ENCODE results near the gene PNO1.
"Not testable (repeated sequence)": the region's sequence is repeated elsewhere in the genome, so short reads cannot be mapped to it uniquely, and the experiment has no call there.

The PNO1 gene

GRCh38 chr2:68172990-68173700, 15.5 kb downstream of the PNO1 start:
- no peaks in the 10 kb centered on the region for H3K27me3 ChIP-seq (replicated peaks)
- H3K4me3 ChIP-seq (ENCODE audit: low read depth, low read length) = no peak overlapping the region
- no peak for DNase-seq
- no peak for TF ChIP-seq CTCF (IDR thresholded peaks at IDR 0.05; ENCODE audit: low read depth, low read length, missing control alignments)
- in situ Hi-C loops (cut with HindIII; ENCODE audit: low pct_ligation_motif_present, low sequenced_read_pairs) = no loop called here
- peaks cover 22% of the 10 kb centered on the region for H3K36me3 ChIP-seq (replicated peaks)
- H3K27ac ChIP-seq = no peak overlapping the region

- H3K4me3 ChIP-seq (ENCODE audit: low read depth, low read length); DNase-seq; in situ Hi-C loops (cut with HindIII; ENCODE audit: low pct_ligation_motif_present, low sequenced_read_pairs); H3K27ac ChIP-seq; H3K27me3 ChIP-seq (replicated peaks): not testable (repeated sequence)
- H3K36me3 ChIP-seq (replicated peaks) = peaks cover 26% of the 10 kb centered on the region
Measured at GRCh38 chr2:68175210-68175609, 17.5 kb downstream of the PNO1 start.

GRCh38 chr2:68176657-68177056, 19.0 kb downstream of the PNO1 start:
- no peak overlapping the region for H3K27ac ChIP-seq
- in situ Hi-C loops (cut with HindIII; ENCODE audit: low pct_ligation_motif_present, low sequenced_read_pairs) = no loop called here
- no peak for DNase-seq
- no peak overlapping the region for H3K4me3 ChIP-seq (ENCODE audit: low read depth, low read length)
- peaks cover 23% of the 10 kb centered on the region for H3K36me3 ChIP-seq (replicated peaks)
- TF ChIP-seq CTCF (IDR thresholded peaks at IDR 0.05; ENCODE audit: low read depth, low read length, missing control alignments) = no peak
- H3K27me3 ChIP-seq (replicated peaks) = no peaks in the 10 kb centered on the region

GRCh38 chr2:68177541-68177940, 19.9 kb downstream of the PNO1 start:
- Histone ChIP-seq H3K27ac (no peak overlapping the region), H3K36me3 (replicated peaks) (peaks cover 26% of the 10 kb centered on the region), H3K27me3 (replicated peaks) (no peaks in the 10 kb centered on the region), H3K4me3 (ENCODE audit: low read depth, low read length) (no peak overlapping the region)
- no peak for TF ChIP-seq CTCF (IDR thresholded peaks at IDR 0.05; ENCODE audit: low read depth, low read length, missing control alignments)
- DNase-seq = no peak
- in situ Hi-C loops (cut with HindIII; ENCODE audit: low pct_ligation_motif_present, low sequenced_read_pairs) = no loop called here

- no peak overlapping the region for H3K27ac ChIP-seq
- no peak overlapping the region for H3K4me3 ChIP-seq (ENCODE audit: low read depth, low read length)
- no peak for TF ChIP-seq CTCF (IDR thresholded peaks at IDR 0.05; ENCODE audit: low read depth, low read length, missing control alignments)
- DNase-seq = no peak
- in situ Hi-C loops (cut with HindIII; ENCODE audit: low pct_ligation_motif_present, low sequenced_read_pairs) = no loop called here
- H3K36me3 ChIP-seq (replicated peaks) = peaks cover 26% of the 10 kb centered on the region
- H3K27me3 ChIP-seq (replicated peaks) = no peaks in the 10 kb centered on the region
Measured at GRCh38 chr2:68178432-68178831, 20.7 kb downstream of the PNO1 start.

- DNase-seq = no peak
- H3K36me3 ChIP-seq (replicated peaks) = peaks cover 31% of the 10 kb centered on the region
- in situ Hi-C loops (cut with HindIII; ENCODE audit: low pct_ligation_motif_present, low sequenced_read_pairs) = no loop called here
- H3K4me3 ChIP-seq (ENCODE audit: low read depth, low read length) = no peak overlapping the region
- no peaks in the 10 kb centered on the region for H3K27me3 ChIP-seq (replicated peaks)
- no peak overlapping the region for H3K27ac ChIP-seq
- TF ChIP-seq CTCF (IDR thresholded peaks at IDR 0.05; ENCODE audit: low read depth, low read length, missing control alignments) = no peak
Measured at GRCh38 chr2:68178954-68179627, 21.4 kb downstream of the PNO1 start.

All from brain microvascular endothelial cell (primary cell).